Small intestine (tissue), 16 donors: ENCODE results near the gene CALM1. TPM values are rescaled to one million over a fixed set of nuclear protein-coding genes. Genes with fewer than 3 reads are reported as not detected.
A peak's percentile ranks its signal among the peaks of the same experiment; 100 is the strongest.

ENCODE experiments used
- DNase-seq, 2 donors: peaks; one replicate each; pipeline versions ENCODE4 v3.0.0 to v3.0.0-alpha.2; 2013
- FAIRE-seq: peaks from 2 replicates; lab custom pipeline; 2012; peaks lifted over from hg19 to GRCh38; lab: Jason Lieb, UNC
- H3K27ac ChIP-seq, 3 donors: one replicate each; pipeline ENCODE4 v1.5.1; 2013; ENCODE audit warnings: low read length in 2 of 3, mild to moderate bottlenecking in 2 of 3, control low read depth in 1 of 3, inconsistent platforms in 1 of 3, low read depth in 1 of 3, moderate library complexity in 1 of 3
- H3K27me3 ChIP-seq, 3 donors: one replicate each; pipeline ENCODE4 v1.6.1; 2013; ENCODE audit warnings: low read length in 3 of 3, inconsistent platforms in 1 of 3; ENCODE audit not compliant: control insufficient read depth in 3 of 3, insufficient read depth in 3 of 3
- H3K36me3 ChIP-seq, 3 donors: one replicate each; pipeline ENCODE4 v1.6.1; 2013; ENCODE audit warnings: low read length in 3 of 3, inconsistent platforms in 1 of 3, low read depth in 1 of 3, mild to moderate bottlenecking in 1 of 3, moderate library complexity in 1 of 3; ENCODE audit not compliant: control insufficient read depth in 3 of 3, insufficient read depth in 2 of 3
- H3K4me1 ChIP-seq, 3 donors: one replicate each; pipeline ENCODE4 v1.6.1; 2013; ENCODE audit warnings: low read length in 2 of 3, inconsistent platforms in 1 of 3, low read depth in 1 of 3, mild to moderate bottlenecking in 1 of 3, moderate library complexity in 1 of 3; ENCODE audit not compliant: control insufficient read depth in 3 of 3, insufficient read depth in 2 of 3
- H3K4me3 ChIP-seq, 3 donors: one replicate each; pipeline ENCODE4 v1.5.1; 2013; ENCODE audit warnings: low read length in 3 of 3, control low read depth in 1 of 3, inconsistent platforms in 1 of 3, low read depth in 1 of 3, mild to moderate bottlenecking in 1 of 3, moderate library complexity in 1 of 3
- H3K9me3 ChIP-seq, 2 donors: one replicate each; pipeline ENCODE4 v1.6.1; 2013; ENCODE audit warnings: low read depth in 1 of 2, low read length in 1 of 2; ENCODE audit not compliant: control insufficient read depth in 2 of 2, insufficient read depth in 1 of 2
- WGBS, 3 donors: extraction: QIAGEN DNeasy Blood & Tissue Kit; methylation state at CpG; one replicate each; pipeline ENCODE4 v1.1.7; 2013; 5-methylcytosine and 5-hydroxymethylcytosine counted together
- long read RNA-seq, 10 donors: transcript quantifications; one replicate each; lab custom pipeline, GENCODE V29; 2026
- polyA plus RNA-seq, 4 donors: library from polyadenylated mRNA; stranded (reverse) in 3 of 4; unstranded in 1 of 4; fragments of 200-250 nt in 3 of 4; fragments of 120-200 nt in 1 of 4; gene quantifications; one replicate each; pipeline versions ENCODE4 v1.2.1 to v1.2.3, GENCODE V29; 2013
- donor health status: healthy with polysubstance abuse.
- donor health status: control.
- donor health status: control.
- donor health status: Bipolar disorder and iron deficiency.
- donor health status: healthy.

The CALM1 gene
- polyA plus RNA-seq: 1,000 to 10,000 TPM in 2 of 4 donors, 100 to 1,000 TPM in 2; 596 to 1,791 (median 921) TPM
- long read RNA-seq, donor 1: 0 reads
- long read RNA-seq, donor 2, full-length matches to known transcripts: 311 of 467 reads
- long read RNA-seq, donor 2, partial matches to known transcripts: 156 of 467 reads
- long read RNA-seq, donor 2, other reads (novel, unspliced or antisense): 0 of 467 reads
- long read RNA-seq, donor 3, full-length matches to known transcripts: 601 of 927 reads
- long read RNA-seq, donor 3, partial matches to known transcripts: 318 of 927 reads
- long read RNA-seq, donor 3, other reads (novel, unspliced or antisense): 8 of 927 reads
- long read RNA-seq, donor 4, full-length matches to known transcripts: 35 of 58 reads
- long read RNA-seq, donor 4, partial matches to known transcripts: 23 of 58 reads
- long read RNA-seq, donor 4, other reads (novel, unspliced or antisense): 0 of 58 reads
- long read RNA-seq, donor 5, full-length matches to known transcripts: 118 of 161 reads
- long read RNA-seq, donor 5, partial matches to known transcripts: 43 of 161 reads
- long read RNA-seq, donor 5, other reads (novel, unspliced or antisense): 0 of 161 reads
- long read RNA-seq, donor 6, full-length matches to known transcripts: 477 of 770 reads
- long read RNA-seq, donor 6, partial matches to known transcripts: 293 of 770 reads
- long read RNA-seq, donor 6, other reads (novel, unspliced or antisense): 0 of 770 reads
- long read RNA-seq, donor 7: 0 reads
- long read RNA-seq, donor 8, full-length matches to known transcripts: 67 of 89 reads
- long read RNA-seq, donor 8, partial matches to known transcripts: 22 of 89 reads
- long read RNA-seq, donor 8, other reads (novel, unspliced or antisense): 0 of 89 reads
- long read RNA-seq, donor 9, full-length matches to known transcripts: 181 of 252 reads
- long read RNA-seq, donor 9, partial matches to known transcripts: 66 of 252 reads
- long read RNA-seq, donor 9, other reads (novel, unspliced or antisense): 5 of 252 reads
- long read RNA-seq, donor 10, full-length matches to known transcripts: 907 of 1,346 reads
- long read RNA-seq, donor 10, partial matches to known transcripts: 423 of 1,346 reads
- long read RNA-seq, donor 10, other reads (novel, unspliced or antisense): 16 of 1,346 reads

DNA sequence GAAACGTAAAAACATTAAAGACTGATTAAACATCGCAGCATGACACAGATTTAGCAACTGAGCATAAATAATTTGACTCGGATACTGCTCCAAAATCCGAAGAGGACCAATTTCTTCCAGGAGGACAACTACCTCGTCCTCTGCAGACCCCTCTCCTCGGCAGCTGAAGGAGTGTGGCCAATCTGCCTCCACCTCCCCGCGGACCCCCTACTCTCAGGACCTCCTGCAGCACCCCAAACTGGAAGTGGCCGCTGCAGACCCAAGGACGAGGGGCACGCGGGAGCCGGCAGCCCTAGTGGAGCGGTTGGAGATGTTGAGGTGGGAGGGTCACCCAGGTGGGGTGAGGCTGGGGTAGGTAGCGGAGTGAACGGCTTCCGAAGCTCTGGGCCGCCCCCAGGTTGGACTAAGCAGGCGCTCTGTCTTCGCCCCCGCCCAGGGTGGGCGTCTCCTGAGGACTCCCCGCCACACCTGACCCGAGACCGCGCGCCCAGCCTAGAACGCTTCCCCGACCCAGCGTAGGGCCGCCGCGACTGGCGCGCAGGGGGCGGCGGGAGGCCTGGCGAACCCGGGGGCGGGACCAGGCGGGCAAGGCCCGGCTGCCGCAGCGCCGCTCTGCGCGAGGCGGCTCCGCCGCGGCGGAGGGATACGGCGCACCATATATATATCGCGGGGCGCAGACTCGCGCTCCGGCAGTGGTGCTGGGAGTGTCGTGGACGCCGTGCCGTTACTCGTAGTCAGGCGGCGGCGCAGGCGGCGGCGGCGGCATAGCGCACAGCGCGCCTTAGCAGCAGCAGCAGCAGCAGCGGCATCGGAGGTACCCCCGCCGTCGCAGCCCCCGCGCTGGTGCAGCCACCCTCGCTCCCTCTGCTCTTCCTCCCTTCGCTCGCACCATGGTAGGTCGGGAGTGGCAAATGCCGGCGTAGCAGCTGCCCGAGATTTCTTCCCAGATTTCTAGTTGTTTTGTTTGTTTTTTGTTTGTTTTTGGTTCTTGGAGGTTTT is at the start of gene CALM1:
Gene CALM1, plus strand, starts transcription at position 689 of the 999 bp plus-strand sequence. Its CDS starts 202 bp downstream, at position 891.
- Histone ChIP-seq H3K4me1 (peaks cover 2 to 12% (median 4%) of the 10 kb centered on the region in 3 donors), H3K9me3 (no peaks in the 10 kb centered on the region), H3K4me3 (peak within 1 kb of the TSS; percentile 94 to 100 (median 97)), H3K27ac (peak within 1 kb of the TSS; percentile 86 to 96 (median 94)), H3K27me3 (no peaks in the 10 kb centered on the region), H3K36me3 (peaks cover 4 to 16% (median 15%) of the 10 kb centered on the region in 3 donors)
- peak; percentile 89 to 99 for DNase-seq
- no peak for FAIRE-seq
- 0 to 2% (median 1%) methylated on average over 78 to 89 of the region's 89 CpGs for WGBS, 3 donors

DNA sequence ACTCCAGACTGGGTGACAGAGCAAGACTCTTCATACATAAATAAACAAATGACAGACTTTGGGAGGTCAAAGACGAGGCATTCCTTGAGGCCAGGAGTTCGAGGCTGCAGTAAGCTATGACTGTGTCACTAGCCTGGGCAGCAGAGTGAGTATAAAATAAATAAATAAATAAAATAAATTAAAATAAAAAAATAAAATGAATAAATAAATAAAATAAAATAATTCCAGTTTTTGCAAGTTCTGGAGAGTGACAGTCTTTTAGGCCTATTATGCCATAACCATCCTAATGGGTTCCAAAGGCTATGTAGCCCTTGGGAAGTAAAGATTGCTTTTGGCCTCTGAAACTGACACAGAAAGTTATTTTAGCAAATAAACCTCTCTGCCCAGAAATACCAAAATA is 48.6 kb upstream of the CALM1 start:
- FAIRE-seq: no peak
- 87 to 95% (median 93%) methylated on average over 2 of the region's 2 CpGs for WGBS, 3 donors

DNA sequence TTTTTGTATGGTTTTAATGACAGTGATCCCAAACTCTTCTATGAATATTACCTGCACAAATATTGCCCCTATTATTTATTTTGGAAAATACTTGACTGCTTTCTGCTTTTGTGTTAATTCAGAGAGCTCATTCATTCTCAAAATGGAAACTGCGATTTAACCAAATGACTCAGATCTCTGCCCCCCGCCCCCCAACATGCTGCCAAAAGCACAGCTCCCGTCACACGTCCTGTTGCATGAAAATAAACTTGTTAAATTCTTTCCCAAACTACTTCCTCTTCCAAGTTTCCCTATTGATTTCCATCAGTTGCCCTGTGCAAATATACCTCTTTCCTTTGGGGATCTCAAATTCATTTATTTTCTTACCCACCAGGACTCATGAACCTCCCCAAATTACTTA is 47.1 kb upstream of the CALM1 start:
- DNase-seq (no peak), FAIRE-seq (no peak)
- Histone ChIP-seq H3K27me3 (no peaks in the 10 kb centered on the region), H3K9me3 (no peaks in the 10 kb centered on the region), H3K4me3 (no peak overlapping the region), H3K36me3 (no peaks in the 10 kb centered on the region), H3K4me1 (peaks cover 0 to 8% (median 5%) of the 10 kb centered on the region in 3 donors), H3K27ac (no peak overlapping the region)
- WGBS, 3 donors: 38 to 73% (median 60%) methylated on average over 4 of the region's 4 CpGs

More for the DNA sequence above, 48.6 kb upstream of the CALM1 start:
- Histone ChIP-seq H3K27me3 (no peaks in the 10 kb centered on the region), H3K36me3 (no peaks in the 10 kb centered on the region), H3K4me1 (peaks cover 0 to 4% (median 0%) of the 10 kb centered on the region in 3 donors), H3K9me3 (no peaks in the 10 kb centered on the region), H3K27ac (no peak overlapping the region), H3K4me3 (no peak overlapping the region)
- no peak for DNase-seq

- 78 to 88% (median 81%) methylated on average over 14 to 16 of the region's 16 CpGs for WGBS, 3 donors
- no peak for DNase-seq
- FAIRE-seq: no peak
- Histone ChIP-seq H3K27me3 (no peaks in the 10 kb centered on the region), H3K4me3 (no peak overlapping the region), H3K27ac (peak overlapping the region in 2 of 3 donors; percentile 77 to 89), H3K9me3 (no peaks in the 10 kb centered on the region), H3K4me1 (peaks cover 0 to 22% (median 9%) of the 10 kb centered on the region in 3 donors), H3K36me3 (no peaks in the 10 kb centered on the region)
Observed at GRCh38 chr14:90354551-90355298, 42.1 kb upstream of the CALM1 start.

- WGBS, 3 donors: 54 to 73% (median 56%) methylated on average over 8 of the region's 8 CpGs
- Histone ChIP-seq H3K4me3 (no peak overlapping the region), H3K27ac (peak overlapping the region; percentile 22 to 89 (median 77)), H3K36me3 (no peaks in the 10 kb centered on the region), H3K9me3 (no peaks in the 10 kb centered on the region), H3K27me3 (no peaks in the 10 kb centered on the region), H3K4me1 (peaks cover 0 to 22% (median 9%) of the 10 kb centered on the region in 3 donors)
- FAIRE-seq (no peak), DNase-seq (peak; percentile 88 to 92)
Observed at GRCh38 chr14:90355540-90356518, 41.0 kb upstream of the CALM1 start.

GRCh38 chr14:90356925-90357324 is 39.9 kb upstream of the CALM1 start:
- WGBS, 3 donors: 45 to 82% (median 71%) methylated on average over 1 of the region's 1 CpG
- Histone ChIP-seq H3K9me3 (peaks cover 0 to under 1% of the 10 kb centered on the region in 2 donors), H3K36me3 (no peaks in the 10 kb centered on the region), H3K27me3 (no peaks in the 10 kb centered on the region), H3K27ac (peak overlapping the region in 1 of 3 donors; percentile 32), H3K4me1 (peaks cover 0 to 22% (median 9%) of the 10 kb centered on the region in 3 donors), H3K4me3 (no peak overlapping the region)
- no peak for DNase-seq
- no peak for FAIRE-seq
